ENCODE data around the gene MRAS. TPM values are rescaled to one million over a fixed set of nuclear protein-coding genes. Genes with fewer than 3 reads are reported as not detected.

The MRAS gene
- total RNA-seq, 2 experiments from 2014 or later: 0.07 TPM; not detected in 1

- no peaks in the 10 kb centered on the region for H3K36me3 Mint-ChIP-seq (ENCODE audit: low read depth)
- H3K9me3 Mint-ChIP-seq: no peaks in the 10 kb centered on the region
- no peaks in the 10 kb centered on the region for H3K4me1 Mint-ChIP-seq (ENCODE audit: low read depth)
- POLR2A ChIA-PET: interaction anchor here (1.2 kb wide), 1 partner anchor 16 kb away, joined by 4 read pairs; no protein-coding TSS in a partner anchor
- intact Hi-C loops (cut with micrococcal nuclease): no loop called here
- H3K4me3 Mint-ChIP-seq: no peak overlapping the region
- no peak for TF ChIP-seq CTCF (IDR thresholded peaks at IDR 0.05)
- no peak overlapping the region for H3K27ac Mint-ChIP-seq
- DNase-seq (no peak), ATAC-seq (no peak)
- H3K27me3 Mint-ChIP-seq: peaks cover 2% of the 10 kb centered on the region
- CTCF ChIA-PET: interaction anchor here (1.0 to 2.4 kb wide), 3 partner anchors 17 to 523 kb away, joined by 3 to 8 read pairs (median 5); no protein-coding TSS in a partner anchor
These were observed 52.3 kb downstream of the MRAS start for GRCh38 chr3:138400651-138401070.

- H3K9me3 Mint-ChIP-seq: no peaks in the 10 kb centered on the region
- no peak for TF ChIP-seq CTCF (IDR thresholded peaks at IDR 0.05)
- POLR2A ChIA-PET: no interaction called here
- no peak overlapping the region for H3K27ac Mint-ChIP-seq
- H3K36me3 Mint-ChIP-seq (ENCODE audit: low read depth): no peaks in the 10 kb centered on the region
- H3K27me3 Mint-ChIP-seq: peaks cover under 1% of the 10 kb centered on the region
- DNase-seq: no peak
- H3K4me3 Mint-ChIP-seq: no peak overlapping the region
- CTCF ChIA-PET: no interaction called here
- no peak for ATAC-seq
- intact Hi-C loops (cut with micrococcal nuclease): no loop called here
- H3K4me1 Mint-ChIP-seq (ENCODE audit: low read depth): no peaks in the 10 kb centered on the region
These were observed 53.5 kb downstream of the MRAS start for GRCh38 chr3:138401834-138402233.

GRCh38 chr3:138404121-138404520 is 55.7 kb downstream of the MRAS start:
- intact Hi-C loops (cut with micrococcal nuclease): no loop called here
- no peak overlapping the region for H3K27ac Mint-ChIP-seq
- H3K4me1 Mint-ChIP-seq (ENCODE audit: low read depth): no peaks in the 10 kb centered on the region
- POLR2A ChIA-PET: no interaction called here
- no peak for ATAC-seq
- no peak for TF ChIP-seq CTCF (IDR thresholded peaks at IDR 0.05)
- peaks cover 6% of the 10 kb centered on the region for H3K27me3 Mint-ChIP-seq
- no peak for DNase-seq
- no peaks in the 10 kb centered on the region for H3K36me3 Mint-ChIP-seq (ENCODE audit: low read depth)
- no peaks in the 10 kb centered on the region for H3K9me3 Mint-ChIP-seq
- CTCF ChIA-PET: interaction anchor here (1.9 kb wide), 1 partner anchor 13 kb away, joined by 7 read pairs; no protein-coding TSS in a partner anchor
- H3K4me3 Mint-ChIP-seq: no peak overlapping the region

GRCh38 chr3:138405001-138405400 is 56.6 kb downstream of the MRAS start:
- Mint-ChIP-seq H3K27me3 (peaks cover 6% of the 10 kb centered on the region), H3K9me3 (no peaks in the 10 kb centered on the region), H3K4me1 (ENCODE audit: low read depth) (no peaks in the 10 kb centered on the region), H3K4me3 (no peak overlapping the region), H3K27ac (no peak overlapping the region), H3K36me3 (ENCODE audit: low read depth) (no peaks in the 10 kb centered on the region)
- ATAC-seq: no peak
- intact Hi-C loops (cut with micrococcal nuclease): no loop called here
- TF ChIP-seq CTCF (IDR thresholded peaks at IDR 0.05): no peak
- CTCF ChIA-PET: interaction anchor here (1.8 kb wide), 1 partner anchor 12 kb away, joined by 6 read pairs; no protein-coding TSS in a partner anchor
- no peak for DNase-seq
- POLR2A ChIA-PET: no interaction called here

- Mint-ChIP-seq H3K4me1 (ENCODE audit: low read depth) (no peaks in the 10 kb centered on the region), H3K27ac (no peak overlapping the region), H3K36me3 (ENCODE audit: low read depth) (no peaks in the 10 kb centered on the region), H3K4me3 (no peak overlapping the region), H3K9me3 (no peaks in the 10 kb centered on the region), H3K27me3 (peaks cover 6% of the 10 kb centered on the region)
- ATAC-seq (no peak), DNase-seq (no peak)
- TF ChIP-seq CTCF (IDR thresholded peaks at IDR 0.05): no peak
- CTCF ChIA-PET: interaction anchor here (1.0 to 1.8 kb wide), 2 partner anchors 12 to 189 kb away, joined by 3 to 6 read pairs; partner anchors contain the start of gene CEP70
- POLR2A ChIA-PET: no interaction called here
- intact Hi-C loops (cut with micrococcal nuclease): no loop called here
These were observed 57.1 kb downstream of the MRAS start for GRCh38 chr3:138405486-138405885.
